HT-29 (cell line): Measurements from ENCODE around the gene PCDH17. TPM values are rescaled to one million over a fixed set of nuclear protein-coding genes. Genes with fewer than 3 reads are reported as not detected.

Experiments
- DNase-seq: peaks from one replicate; pipeline ENCODE4 v3.0.0-alpha.2; 2015; ENCODE audit warnings: low spot score
- total RNA-seq: library from RNA; depleted of rRNA; stranded (reverse); fragments of >200 nt; shearing (Covaris generic); gene quantifications from 2 replicates; pipeline ENCODE4 v1.2.3, GENCODE V29; 2014

The PCDH17 gene
- total RNA-seq, 1 experiment from 2014 or later = not detected

DNA sequence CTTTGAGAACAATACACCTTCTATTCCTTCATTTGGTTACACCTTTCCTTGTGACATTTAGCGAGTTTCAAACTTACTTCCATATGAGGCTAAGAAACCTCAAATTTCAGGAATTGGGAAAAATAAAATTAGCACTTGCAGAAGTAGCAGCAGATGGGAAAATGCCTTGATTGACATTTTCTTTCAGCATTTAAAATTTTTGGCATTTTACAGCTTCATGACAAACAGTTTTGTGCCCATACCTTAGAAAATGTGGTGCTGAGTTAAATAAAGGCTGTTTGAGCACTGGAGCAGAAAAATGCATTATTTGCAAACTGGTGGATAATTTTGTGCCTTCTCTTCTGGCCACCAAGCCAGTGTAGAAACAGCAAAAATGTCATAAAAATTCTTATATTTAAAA, 95.4 kb downstream of the PCDH17 start:
- DNase-seq = no peak

DNA sequence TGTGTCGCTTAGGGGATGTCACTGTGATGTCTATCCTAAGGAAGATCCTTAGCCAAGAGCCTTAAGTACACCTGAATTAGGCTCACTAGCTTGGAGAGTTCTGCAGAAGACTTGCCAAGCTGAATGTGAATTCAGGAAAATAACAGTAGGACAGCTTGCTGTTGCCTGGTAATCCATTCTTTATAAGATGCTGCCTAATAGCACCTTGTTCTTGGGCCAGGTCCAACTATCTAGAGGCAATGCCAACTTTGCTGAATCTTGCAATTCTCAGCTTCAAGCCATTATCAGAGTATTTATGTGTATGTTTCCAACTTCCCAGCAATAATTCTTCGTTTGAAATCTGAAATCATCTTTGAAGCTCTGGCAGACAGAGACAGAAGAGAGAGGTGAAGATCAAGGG, 102.8 kb downstream of the PCDH17 start:
- no peak for DNase-seq

DNA sequence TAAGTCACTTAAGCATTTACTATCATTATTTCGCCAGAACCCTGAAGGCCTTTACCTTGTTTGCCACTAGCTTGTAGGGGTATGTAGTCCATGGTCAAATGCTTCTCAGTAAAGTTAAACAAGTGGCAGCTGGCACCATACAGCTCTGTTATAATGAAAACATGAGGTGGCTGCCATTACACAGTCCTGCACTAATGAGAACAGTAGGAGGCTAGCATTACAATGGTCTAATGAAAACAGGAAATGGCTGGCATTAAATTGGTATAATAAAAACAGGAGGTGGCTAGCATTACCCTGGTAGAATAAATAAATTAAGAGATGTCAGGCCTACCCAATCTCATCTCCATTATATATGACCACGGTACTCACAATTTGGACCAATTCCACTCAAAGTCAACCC, 107.5 kb downstream of the PCDH17 start:
- no peak for DNase-seq

DNA sequence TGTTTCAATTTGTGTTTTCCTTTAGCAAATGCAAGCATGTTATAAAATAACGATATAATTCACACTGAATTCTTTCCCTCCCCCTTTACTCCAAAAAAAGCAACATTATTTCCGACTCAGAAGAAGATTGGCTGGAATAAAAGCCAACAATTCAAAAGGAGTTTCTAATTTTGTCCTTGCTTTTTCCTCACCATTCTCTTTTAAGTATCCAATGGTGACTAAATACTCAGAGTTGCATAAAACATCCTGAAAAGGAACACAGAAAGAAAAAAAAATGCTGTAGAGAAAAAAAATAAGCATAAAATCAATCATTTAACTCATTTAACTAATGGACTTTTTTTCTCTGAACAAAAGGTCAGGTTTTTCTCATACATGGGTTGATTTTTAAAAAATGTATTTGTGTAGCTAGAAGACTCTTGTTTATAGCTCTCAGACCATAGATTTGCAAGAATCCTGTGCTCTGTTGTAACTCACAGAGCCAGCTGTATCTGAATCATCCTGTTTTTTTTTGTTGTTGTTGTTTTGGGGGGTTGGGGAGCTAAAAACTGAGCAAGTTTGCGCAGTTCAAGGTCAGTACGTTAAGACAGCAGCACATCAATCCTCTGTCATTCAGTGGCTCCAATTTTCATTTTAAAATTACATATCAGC, 108.1 kb downstream of the PCDH17 start:
- DNase-seq = no peak

DNA sequence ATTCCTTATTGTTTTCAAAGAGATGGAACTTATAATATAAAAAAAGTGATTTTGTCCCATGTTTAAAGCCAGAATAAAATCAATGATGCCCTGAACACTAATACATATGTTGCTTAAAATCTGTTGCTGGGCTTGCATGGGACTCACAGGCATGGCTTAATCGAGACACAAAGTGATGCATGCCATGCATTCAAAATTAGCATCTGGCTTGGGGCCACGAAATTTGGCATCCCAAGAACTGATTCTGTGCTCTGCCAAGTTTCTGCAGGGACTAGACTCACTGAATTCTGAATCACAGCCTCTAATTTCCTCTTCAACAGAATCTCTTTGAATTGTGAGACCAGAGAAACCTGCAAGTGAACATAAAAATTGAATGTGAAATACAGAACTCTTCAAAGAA, 109.2 kb downstream of the PCDH17 start:
- no peak for DNase-seq

DNA sequence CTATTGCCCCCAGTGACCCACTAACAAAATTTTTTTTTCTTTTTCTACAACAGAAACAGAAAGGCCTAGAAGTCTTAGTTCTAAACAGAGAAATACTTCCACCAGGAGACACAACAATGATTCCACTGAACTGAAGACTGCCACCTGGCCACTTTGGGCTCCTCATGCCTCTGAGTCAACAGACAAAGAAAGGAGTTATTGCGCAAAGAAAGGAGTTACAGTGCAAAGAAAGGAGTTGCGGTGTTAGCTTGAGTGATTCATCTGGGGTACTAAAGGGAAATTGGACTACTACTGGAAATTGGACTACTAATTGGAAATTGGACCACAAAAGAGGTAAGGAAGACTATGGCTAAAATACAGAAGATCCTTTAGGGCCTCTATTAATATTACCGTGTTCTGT, 116.6 kb downstream of the PCDH17 start:
- DNase-seq = no peak

DNA sequence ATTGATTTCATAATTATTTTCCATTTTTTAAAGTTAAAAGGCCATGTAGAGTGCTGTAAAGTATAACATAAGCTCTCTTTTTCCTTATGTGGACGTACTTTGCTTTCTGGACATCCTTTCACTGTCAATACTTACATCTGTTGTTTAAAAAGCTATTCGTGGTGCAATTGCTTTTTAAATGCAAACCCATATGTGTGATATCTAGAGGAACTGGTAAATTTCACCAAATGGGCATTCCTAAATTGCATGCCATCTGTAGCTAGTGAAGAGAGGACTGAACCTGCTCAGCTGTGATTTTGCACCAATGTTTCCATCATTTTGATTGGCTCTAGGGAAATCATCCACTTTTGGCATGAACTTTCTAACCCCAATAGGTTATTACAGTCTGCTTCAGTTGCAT, 129.4 kb downstream of the PCDH17 start:
- DNase-seq = no peak

DNA sequence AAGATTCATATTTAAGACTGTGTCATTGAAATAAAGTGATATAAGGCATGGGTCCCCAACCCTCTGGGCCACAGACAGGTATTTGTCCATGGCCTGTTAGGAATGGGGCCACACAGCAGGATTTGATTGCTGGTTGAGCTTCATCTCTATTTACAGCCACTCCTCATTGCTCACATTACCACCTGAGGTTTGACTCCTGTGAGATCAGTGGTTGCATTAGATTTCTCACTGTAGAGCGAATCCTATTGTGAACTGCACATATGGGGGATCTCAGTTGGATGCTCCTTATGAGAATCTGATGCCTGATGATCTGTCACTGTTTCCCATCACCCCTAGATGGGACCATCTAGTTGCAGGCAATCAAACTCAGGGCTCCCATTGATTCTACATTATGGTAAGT, 132.1 kb downstream of the PCDH17 start:
- no peak for DNase-seq
